HG03066 (cell line): ENCODE measurements around the gene TRAF2.

Experiments
- ATAC-seq: cut with Tn5 transposase; IDR thresholded peaks from one replicate; pipeline ENCODE4 v1.9.1; 2021; ENCODE audit warnings: low read depth; ENCODE audit not compliant: unreplicated experiment

Gene TRAF2

GRCh38 chr9:136930014-136930413 is 43.7 kb downstream of the TRAF2 start:
- no peak for ATAC-seq

- ATAC-seq, result no peak
Observed at GRCh38 chr9:136931611-136932130, 45.4 kb downstream of the TRAF2 start.

GRCh38 chr9:136934277-136934676 is 48.0 kb downstream of the TRAF2 start:
- no peak for ATAC-seq

GRCh38 chr9:136935651-136936050 is 49.3 kb downstream of the TRAF2 start:
- ATAC-seq, result no peak

- no peak for ATAC-seq
Observed at GRCh38 chr9:136936645-136937170, 50.4 kb downstream of the TRAF2 start.

GRCh38 chr9:136937186-136938001 is 51.1 kb downstream of the TRAF2 start:
- ATAC-seq, result no peak

GRCh38 chr9:136939431-136939995 is 53.2 kb downstream of the TRAF2 start:
- ATAC-seq, result no peak

GRCh38 chr9:136939996-136940525 is 53.7 kb downstream of the TRAF2 start:
- no peak for ATAC-seq

- ATAC-seq, result no peak
Observed at GRCh38 chr9:136940526-136941230, 54.4 kb downstream of the TRAF2 start.

GRCh38 chr9:136941231-136942111 is 55.2 kb downstream of the TRAF2 start:
- no peak for ATAC-seq

- ATAC-seq, result no peak
Observed at GRCh38 chr9:136942112-136942880, 56.0 kb downstream of the TRAF2 start.

GRCh38 chr9:136942881-136943230 is 56.5 kb downstream of the TRAF2 start:
- ATAC-seq, result no peak

GRCh38 chr9:136943291-136944211 is 57.2 kb downstream of the TRAF2 start:
- ATAC-seq, result no peak

GRCh38 chr9:136944212-136944518 is 57.8 kb downstream of the TRAF2 start:
- ATAC-seq, result peak; percentile 32

- ATAC-seq, result peak; percentile 77
Observed at GRCh38 chr9:136944519-136945332, 58.4 kb downstream of the TRAF2 start, which contains the start of the genes C8G and FBXW5. Gene C8G, plus strand, starts transcription at chr9:136945243. Its CDS starts 78 bp downstream, at chr9:136945321. Gene FBXW5, minus strand, starts transcription at chr9:136944738. Its CDS starts 655 bp downstream, at chr9:136944083.

- ATAC-seq, result no peak
Observed at GRCh38 chr9:136945333-136946227, 59.3 kb downstream of the TRAF2 start.
